Upper lobe of left lung (tissue), 4 donors: Measurements from ENCODE around the gene CHDH.

ENCODE experiments used
- CTCF ChIP-seq, 6 experiments: fragments of 450-650 bp in 4 of 6; fragments of 200-600 bp in 2 of 6; sonication (generic) in 2 of 6; IDR thresholded peaks; one replicate each; pipeline ENCODE4 v1.5.1; 2016 to 2019; ENCODE audit warnings: antibody characterized with exemption in 6 of 6
- EP300 ChIP-seq, 4 donors: sonication (generic); formaldehyde crosslinking; IDR thresholded peaks; one replicate each; pipeline ENCODE4 v1.5.1; 2017; ENCODE audit warnings: antibody characterized with exemption in 4 of 4, control low read depth in 2 of 4
- POLR2A ChIP-seq, 4 donors: fragments of 450-650 bp; IDR thresholded peaks; one replicate each; pipeline ENCODE4 v1.5.1; 2016 to 2017; ENCODE audit warnings: antibody characterized with exemption in 4 of 4, mild to moderate bottlenecking in 2 of 4
- POLR2AphosphoS5 ChIP-seq, 2 donors: sonication (generic); formaldehyde crosslinking; IDR thresholded peaks; one replicate each; pipeline ENCODE4 v1.5.1; 2017; ENCODE audit warnings: antibody characterized with exemption in 2 of 2

GRCh38 chr3:53800041-53800906, 45.9 kb downstream of the CHDH start:
- TF ChIP-seq CTCF (IDR thresholded peaks at IDR 0.05) (no peak), POLR2AphosphoS5 (IDR thresholded peaks at IDR 0.05) (no peak), POLR2A (IDR thresholded peaks at IDR 0.05) (no peak), EP300 (IDR thresholded peaks at IDR 0.05) (no peak)
